ENCODE measurements around the gene GJA1.
"Not testable (repeated sequence)": the region's sequence is repeated elsewhere in the genome, so short reads cannot be mapped to it uniquely, and the experiment has no call there.

DNA sequence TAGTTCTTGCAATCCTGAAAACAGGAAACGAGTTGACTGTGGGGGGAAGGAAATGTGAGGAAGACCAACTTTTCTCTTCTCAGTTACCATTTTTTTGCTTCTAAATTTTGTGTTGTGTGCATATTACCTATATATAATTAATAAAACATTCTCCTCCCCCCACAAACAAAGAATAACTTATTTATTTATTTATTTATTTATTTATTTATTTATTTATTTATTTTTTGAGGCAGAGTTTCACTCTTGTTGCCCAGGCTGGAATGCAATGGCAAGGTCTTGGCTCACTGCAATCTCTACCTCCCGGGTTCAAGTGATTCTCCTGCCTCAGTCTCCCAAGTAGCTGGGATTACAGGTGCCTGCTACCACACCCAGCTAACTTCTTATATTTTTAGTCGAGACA lies 48.9 kb upstream of the GJA1 start:
- TF ChIP-seq YY1 (IDR thresholded peaks at IDR 0.05; ENCODE audit: low read depth); POLR2AphosphoS5 (IDR thresholded peaks at IDR 0.05; ENCODE audit: low read depth, low read length); FOXM1 (IDR thresholded peaks at IDR 0.05; ENCODE audit: low read depth); RXRA (IDR thresholded peaks at IDR 0.05; ENCODE audit: borderline replicate concordance, low read depth); TCF12 (IDR thresholded peaks at IDR 0.05); GABPA (IDR thresholded peaks at IDR 0.05; ENCODE audit: low read depth); SIN3A (IDR thresholded peaks at IDR 0.05; ENCODE audit: borderline replicate concordance, low read depth, low read length); SMC3 (IDR thresholded peaks at IDR 0.05; ENCODE audit: low read depth, low read length); NFIC (IDR thresholded peaks at IDR 0.05; ENCODE audit: borderline replicate concordance); RAD21 (IDR thresholded peaks at IDR 0.05; ENCODE audit: low read length); EZH2phosphoT487 (IDR thresholded peaks at IDR 0.05; ENCODE audit: borderline replicate concordance, low read depth): not testable (repeated sequence)
- TF ChIP-seq, protein P1, sequence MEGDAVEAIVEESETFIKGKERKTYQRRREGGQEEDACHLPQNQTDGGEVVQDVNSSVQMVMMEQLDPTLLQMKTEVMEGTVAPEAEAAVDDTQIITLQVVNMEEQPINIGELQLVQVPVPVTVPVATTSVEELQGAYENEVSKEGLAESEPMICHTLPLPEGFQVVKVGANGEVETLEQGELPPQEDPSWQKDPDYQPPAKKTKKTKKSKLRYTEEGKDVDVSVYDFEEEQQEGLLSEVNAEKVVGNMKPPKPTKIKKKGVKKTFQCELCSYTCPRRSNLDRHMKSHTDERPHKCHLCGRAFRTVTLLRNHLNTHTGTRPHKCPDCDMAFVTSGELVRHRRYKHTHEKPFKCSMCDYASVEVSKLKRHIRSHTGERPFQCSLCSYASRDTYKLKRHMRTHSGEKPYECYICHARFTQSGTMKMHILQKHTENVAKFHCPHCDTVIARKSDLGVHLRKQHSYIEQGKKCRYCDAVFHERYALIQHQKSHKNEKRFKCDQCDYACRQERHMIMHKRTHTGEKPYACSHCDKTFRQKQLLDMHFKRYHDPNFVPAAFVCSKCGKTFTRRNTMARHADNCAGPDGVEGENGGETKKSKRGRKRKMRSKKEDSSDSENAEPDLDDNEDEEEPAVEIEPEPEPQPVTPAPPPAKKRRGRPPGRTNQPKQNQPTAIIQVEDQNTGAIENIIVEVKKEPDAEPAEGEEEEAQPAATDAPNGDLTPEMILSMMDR (IDR thresholded peaks at IDR 0.05) = not testable (repeated sequence)
- TF ChIP-seq, protein P2, sequence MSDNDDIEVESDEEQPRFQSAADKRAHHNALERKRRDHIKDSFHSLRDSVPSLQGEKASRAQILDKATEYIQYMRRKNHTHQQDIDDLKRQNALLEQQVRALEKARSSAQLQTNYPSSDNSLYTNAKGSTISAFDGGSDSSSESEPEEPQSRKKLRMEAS (IDR thresholded peaks at IDR 0.05; ENCODE audit: low read depth) = not testable (repeated sequence)
- TF ChIP-seq, protein P3, sequence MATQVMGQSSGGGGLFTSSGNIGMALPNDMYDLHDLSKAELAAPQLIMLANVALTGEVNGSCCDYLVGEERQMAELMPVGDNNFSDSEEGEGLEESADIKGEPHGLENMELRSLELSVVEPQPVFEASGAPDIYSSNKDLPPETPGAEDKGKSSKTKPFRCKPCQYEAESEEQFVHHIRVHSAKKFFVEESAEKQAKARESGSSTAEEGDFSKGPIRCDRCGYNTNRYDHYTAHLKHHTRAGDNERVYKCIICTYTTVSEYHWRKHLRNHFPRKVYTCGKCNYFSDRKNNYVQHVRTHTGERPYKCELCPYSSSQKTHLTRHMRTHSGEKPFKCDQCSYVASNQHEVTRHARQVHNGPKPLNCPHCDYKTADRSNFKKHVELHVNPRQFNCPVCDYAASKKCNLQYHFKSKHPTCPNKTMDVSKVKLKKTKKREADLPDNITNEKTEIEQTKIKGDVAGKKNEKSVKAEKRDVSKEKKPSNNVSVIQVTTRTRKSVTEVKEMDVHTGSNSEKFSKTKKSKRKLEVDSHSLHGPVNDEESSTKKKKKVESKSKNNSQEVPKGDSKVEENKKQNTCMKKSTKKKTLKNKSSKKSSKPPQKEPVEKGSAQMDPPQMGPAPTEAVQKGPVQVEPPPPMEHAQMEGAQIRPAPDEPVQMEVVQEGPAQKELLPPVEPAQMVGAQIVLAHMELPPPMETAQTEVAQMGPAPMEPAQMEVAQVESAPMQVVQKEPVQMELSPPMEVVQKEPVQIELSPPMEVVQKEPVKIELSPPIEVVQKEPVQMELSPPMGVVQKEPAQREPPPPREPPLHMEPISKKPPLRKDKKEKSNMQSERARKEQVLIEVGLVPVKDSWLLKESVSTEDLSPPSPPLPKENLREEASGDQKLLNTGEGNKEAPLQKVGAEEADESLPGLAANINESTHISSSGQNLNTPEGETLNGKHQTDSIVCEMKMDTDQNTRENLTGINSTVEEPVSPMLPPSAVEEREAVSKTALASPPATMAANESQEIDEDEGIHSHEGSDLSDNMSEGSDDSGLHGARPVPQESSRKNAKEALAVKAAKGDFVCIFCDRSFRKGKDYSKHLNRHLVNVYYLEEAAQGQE (IDR thresholded peaks at IDR 0.05; ENCODE audit: low read depth, low read length) = not testable (repeated sequence)

Measured in SK-N-SH (cell line).